Activated CD4-positive, alpha-beta T cell treated with anti-CD3 and anti-CD28 coated beads, Interleukin-2, amount 50 U/mL, for 48 hours (primary cell): ENCODE data around the gene KRT31.
"Not testable (repeated sequence)": the region's sequence is repeated elsewhere in the genome, so short reads cannot be mapped to it uniquely, and the experiment has no call there.

Experiments
- DNase-seq, 2 experiments: peaks; one replicate each; pipeline ENCODE4 v3.0.0-alpha.2; 2020

The KRT31 gene

DNA sequence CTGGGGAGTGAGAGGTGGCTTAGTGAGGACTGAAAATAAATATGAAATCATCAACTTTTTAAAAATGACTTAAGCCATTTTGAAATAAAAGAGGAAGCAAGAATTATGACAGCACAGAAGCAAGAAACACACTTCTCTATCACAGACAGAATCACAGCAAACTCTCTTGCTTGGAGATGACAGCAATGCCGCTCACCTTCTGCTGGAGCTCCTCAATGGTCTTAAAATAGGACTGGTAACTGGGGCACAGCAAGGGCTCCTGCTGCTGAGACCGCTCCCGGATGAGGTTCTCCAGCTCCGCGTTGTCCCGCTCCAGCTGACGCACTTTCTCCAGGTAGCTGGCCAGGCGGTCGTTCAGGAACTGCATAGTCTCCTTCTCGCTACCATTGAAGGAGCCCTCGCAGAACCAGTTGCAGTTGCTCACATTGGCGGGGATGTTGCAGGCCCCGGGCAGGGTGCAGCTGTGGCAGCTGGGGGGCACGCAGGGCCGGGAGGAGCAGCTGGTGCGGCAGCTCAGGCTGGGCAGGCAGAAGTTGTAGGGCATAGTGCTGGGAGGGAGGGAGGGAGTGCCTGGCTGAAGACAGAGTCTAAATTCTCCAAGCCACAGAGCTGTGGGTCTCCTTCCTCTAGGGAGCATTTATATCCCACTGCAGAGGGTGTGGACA is at the start of gene KRT31:
TSS of gene KRT31 (minus strand) at position 613 of the 665 bp plus-strand sequence. CDS start at position 544, 69 bp downstream.
- DNase-seq: no peak

GRCh38 chr17:41446806-41447205 is 49.4 kb upstream of the KRT31 start:
- DNase-seq: no peak

GRCh38 chr17:41444640-41445039 is 47.2 kb upstream of the KRT31 start:
- DNase-seq: no peak

DNA sequence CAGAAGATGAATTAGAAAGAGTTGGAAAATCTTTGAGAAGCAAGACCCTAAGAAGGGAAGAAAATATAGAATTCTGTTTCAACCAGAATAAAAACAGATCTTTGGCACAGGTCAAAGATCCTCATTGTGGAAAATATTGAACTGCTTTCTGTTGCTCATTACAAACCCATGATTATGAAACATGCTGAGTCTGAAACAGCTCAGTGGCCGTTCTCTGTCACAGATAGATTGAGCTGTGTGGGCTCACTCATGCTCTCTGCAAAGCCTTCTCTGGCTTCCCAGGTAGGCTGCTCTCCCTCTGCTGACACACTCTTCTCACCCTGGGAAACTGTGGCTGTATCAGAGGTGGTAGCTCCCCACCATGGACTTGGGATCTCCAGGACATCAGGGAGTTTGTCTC is 46.8 kb upstream of the KRT31 start:
- no peak for DNase-seq

GRCh38 chr17:41442739-41443138 is 45.3 kb upstream of the KRT31 start:
- DNase-seq: no peak

- no peak for DNase-seq
Observed at GRCh38 chr17:41440531-41441033, 43.2 kb upstream of the KRT31 start, which contains the start of gene KRT38. Gene KRT38, minus strand, starts transcription at chr17:41440983. Its CDS starts 62 bp downstream, at chr17:41440921.

DNA sequence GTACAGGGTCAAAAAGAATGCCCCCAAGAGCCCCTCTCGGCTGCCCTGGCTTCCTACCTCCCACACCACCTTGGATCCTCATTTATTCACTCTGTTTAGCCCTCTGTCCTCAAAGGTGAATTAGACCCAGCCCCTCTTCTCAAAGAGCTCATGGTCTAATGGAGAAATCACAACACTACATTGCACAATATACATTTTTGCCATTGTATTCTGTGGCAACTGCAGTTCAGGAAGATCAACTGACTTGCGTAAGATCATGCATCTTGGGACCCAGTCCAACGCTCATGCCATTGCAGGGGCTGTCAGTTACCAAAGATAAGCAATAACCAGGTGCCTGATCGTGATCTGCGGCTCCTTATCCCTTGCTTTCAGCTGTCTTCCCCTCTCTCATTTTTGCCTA is 42.0 kb upstream of the KRT31 start:
- no peak for DNase-seq

DNA sequence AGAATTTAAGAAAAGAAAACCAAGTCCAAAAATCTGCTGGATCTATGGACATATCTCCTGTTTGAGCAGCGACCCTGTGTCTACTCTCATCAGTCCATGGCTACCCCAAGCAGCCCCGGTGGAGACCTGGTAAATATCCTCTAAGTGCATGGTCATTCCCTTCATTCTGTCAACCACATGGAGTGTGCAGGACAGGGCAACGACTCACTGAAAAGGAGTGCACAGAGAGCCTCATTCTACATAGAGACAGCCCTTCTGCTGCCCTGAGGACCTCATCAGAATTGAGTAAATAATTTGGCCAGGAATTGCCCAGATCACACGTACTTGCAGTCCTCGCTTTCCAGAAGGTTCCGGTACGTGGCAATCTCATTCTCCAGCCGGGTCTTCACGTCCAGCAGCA is 40.4 kb upstream of the KRT31 start:
- no peak for DNase-seq

DNA sequence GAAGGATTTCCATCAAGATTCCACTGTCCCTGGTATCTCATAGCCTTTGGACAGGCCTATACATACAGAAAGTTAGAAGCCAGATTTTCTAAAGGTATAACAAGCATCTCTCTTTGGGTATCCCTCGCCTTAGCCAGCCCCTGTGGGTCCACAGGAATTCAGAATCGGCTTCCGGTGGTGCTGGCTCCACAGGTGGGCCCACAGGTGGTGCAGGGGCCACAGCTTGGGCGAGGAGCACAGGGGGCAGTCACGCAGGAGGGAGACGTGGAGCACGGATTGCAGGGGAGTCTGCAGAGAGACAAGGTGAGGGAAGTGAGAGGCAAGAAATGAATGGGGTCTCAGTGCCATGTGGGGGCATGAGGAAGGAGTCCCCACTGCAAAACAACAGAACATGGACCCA is 39.8 kb upstream of the KRT31 start:
- no peak for DNase-seq

- DNase-seq: no peak
Observed at GRCh38 chr17:41434415-41434814, 37.0 kb upstream of the KRT31 start.

- DNase-seq: no peak
Observed at GRCh38 chr17:41434005-41434404, 36.6 kb upstream of the KRT31 start.

- DNase-seq: no peak
Observed at GRCh38 chr17:41433586-41433985, 36.2 kb upstream of the KRT31 start.

GRCh38 chr17:41430376-41430775 is 33.0 kb upstream of the KRT31 start:
- not testable (repeated sequence) for DNase-seq

- DNase-seq: no peak
Observed at GRCh38 chr17:41429667-41430066, 32.3 kb upstream of the KRT31 start.

GRCh38 chr17:41428591-41429291 is 31.3 kb upstream of the KRT31 start:
- DNase-seq: no peak

DNA sequence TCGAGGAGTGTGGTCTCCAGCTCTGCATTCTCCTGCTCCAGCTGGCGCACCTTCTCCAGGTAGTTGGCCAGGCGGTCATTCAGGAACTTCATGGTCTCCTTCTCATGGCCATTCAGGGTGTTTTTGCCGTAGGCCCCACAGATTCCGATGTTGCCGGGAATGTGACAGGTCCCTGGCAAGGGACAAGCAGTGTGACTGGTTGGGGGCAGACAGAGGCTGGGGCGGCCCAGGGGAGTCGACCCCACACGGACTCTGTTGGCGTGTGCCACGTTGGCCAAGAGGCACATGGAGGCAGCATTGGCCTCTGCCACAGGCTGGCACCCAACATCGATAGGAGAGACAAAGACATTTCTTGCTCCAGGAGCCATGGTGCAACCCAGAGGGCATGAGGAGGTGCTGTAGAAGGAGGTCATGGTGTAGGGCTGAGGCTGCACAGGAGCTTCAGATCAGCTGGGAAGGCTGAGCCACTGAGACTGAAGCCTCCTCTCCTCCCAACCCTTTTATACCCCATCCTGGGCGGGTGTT is 26.8 kb upstream of the KRT31 start, which contains the start of gene KRT37:
TSS of gene KRT37 (minus strand) at position 475 of the 525 bp plus-strand sequence. CDS start at position 413, 62 bp downstream.
- no peak for DNase-seq

- DNase-seq: not testable (repeated sequence)
Observed at GRCh38 chr17:41422586-41422985, 25.2 kb upstream of the KRT31 start.

DNA sequence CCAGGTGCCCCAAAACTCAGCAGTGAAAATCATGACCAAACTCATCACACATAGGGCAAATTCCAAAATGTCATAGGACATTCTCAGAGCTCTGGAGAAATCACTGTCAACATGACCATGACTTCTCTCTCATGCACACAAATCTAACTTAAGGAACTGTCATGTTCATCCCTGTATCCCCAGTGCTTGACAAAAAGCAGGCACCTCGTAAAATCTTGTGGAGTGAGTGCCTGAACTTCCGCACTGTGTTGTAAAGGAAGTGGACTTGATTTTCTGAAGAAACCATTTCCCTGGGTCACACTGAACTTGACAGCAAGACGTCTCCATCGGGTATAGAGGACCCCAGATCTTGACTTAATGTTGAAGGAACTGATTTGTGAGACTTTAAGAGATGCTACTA is 24.2 kb upstream of the KRT31 start:
- DNase-seq: no peak

DNA sequence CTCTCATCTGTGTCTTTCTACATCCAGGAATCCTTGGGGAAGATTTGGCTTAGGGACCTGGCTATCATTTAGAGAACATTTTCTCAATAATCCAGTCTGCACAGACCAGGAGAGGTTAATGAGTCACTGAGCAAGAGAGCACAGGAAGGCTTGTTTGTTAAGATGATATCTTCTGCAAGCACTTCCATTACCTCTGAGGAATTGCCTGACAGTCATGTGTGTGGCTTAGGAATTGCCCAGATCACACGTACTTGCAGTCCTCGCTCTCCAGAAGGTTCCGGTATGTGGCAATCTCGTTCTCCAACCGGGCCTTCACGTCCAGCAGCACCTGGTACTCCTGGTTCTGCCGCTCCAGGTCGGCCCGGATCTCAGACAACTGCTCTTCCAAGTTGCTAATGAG is 23.7 kb upstream of the KRT31 start:
- DNase-seq: no peak

GRCh38 chr17:41420134-41420533 is 22.7 kb upstream of the KRT31 start:
- no peak for DNase-seq

DNA sequence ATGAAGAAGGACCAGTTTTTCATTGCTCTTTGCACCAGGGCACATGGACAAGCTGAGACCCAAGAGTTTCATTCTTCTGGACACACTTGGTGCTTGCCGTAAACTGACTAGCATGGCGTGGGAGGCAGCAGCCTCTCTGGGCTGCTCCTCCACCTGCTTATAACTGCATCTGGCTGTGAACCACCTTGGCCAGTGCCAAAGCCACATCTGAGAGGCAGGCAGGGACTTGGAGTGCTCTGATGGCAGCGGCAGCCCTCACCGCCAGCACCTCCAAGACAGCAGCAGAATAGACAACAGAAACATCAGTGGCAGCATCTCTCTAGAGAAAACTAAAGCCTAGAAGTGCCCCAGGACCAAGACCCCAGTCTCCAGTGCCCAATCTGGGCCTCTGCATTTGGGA is 22.3 kb upstream of the KRT31 start:
- DNase-seq: no peak

DNA sequence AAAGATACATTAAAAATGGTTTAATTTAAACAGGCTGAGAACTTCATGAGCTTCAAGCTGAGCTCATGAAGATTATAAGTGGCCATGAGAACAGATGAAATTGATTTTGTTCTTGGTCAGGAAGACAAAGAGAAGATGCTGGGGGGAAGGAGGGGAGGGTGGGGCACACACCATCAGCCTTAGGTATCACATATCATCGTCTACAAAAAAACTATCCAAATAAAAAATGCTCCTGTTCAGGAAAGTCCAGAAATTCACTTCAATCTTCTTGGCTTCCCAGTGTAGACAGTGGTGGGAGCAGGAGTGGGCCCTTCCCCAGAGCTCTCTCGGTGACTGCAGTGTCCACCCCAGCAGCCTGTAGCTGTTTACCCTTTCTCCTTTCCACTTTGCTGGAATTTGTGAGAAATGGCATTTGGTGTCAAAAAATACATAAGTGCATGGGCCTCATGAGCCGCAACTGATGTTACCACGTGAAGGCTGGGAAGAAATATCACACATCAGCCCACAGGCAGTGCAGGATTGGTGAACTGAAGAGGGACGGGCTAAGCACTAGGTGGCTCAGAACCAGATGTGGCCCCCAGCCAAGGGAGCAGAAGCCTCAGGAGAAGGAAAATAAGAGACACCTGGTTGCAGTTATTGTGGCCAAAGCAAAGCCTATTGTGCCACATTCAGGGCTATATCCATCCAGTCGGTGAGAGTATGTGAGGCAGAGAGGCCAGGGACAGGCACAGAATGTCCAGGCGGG is 20.9 kb upstream of the KRT31 start:
- DNase-seq: no peak

- DNase-seq: no peak
Observed at GRCh38 chr17:41417576-41418015, 20.2 kb upstream of the KRT31 start.
